Loucy (cell line): ENCODE results near the gene ADAMTS2.

Source experiments
- EZH2phosphoT487 ChIP-seq: fragments of 200-600 bp; IDR thresholded peaks from 2 replicates; pipeline ENCODE4 v1.6.1; 2018; ENCODE audit warnings: antibody characterized with exemption, mild to moderate bottlenecking, moderate library complexity, borderline replicate concordance
- TF ChIP-seq, protein P1 (sequence below): fragments of 200-600 bp; sonication (generic); conservative IDR thresholded peaks from 2 replicates; pipeline ENCODE4 v1.5.1; 2014; ENCODE audit warnings: mild to moderate bottlenecking, antibody characterized with exemption, low read length

DNA sequence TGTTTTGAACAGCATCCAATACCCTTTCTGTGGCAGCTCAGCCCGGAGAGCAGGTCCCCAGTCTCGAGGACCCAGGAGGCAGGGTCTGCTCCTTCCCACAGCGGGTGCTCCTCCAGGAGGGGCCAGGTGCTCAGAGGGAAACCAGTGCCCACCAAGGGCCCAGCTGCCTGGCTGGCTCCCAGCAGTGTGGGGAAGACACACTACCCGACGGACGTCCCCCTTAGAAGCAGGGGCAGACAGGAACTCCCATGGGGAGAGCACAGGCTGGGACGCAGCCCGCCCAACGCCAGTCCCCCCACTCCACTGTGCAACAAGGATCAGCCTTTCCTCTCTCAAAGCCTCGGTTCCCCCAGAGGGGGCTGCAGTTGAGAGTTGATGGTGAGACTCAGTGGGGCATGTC, 57.6 kb downstream of the ADAMTS2 start:
- TF ChIP-seq, protein P1, sequence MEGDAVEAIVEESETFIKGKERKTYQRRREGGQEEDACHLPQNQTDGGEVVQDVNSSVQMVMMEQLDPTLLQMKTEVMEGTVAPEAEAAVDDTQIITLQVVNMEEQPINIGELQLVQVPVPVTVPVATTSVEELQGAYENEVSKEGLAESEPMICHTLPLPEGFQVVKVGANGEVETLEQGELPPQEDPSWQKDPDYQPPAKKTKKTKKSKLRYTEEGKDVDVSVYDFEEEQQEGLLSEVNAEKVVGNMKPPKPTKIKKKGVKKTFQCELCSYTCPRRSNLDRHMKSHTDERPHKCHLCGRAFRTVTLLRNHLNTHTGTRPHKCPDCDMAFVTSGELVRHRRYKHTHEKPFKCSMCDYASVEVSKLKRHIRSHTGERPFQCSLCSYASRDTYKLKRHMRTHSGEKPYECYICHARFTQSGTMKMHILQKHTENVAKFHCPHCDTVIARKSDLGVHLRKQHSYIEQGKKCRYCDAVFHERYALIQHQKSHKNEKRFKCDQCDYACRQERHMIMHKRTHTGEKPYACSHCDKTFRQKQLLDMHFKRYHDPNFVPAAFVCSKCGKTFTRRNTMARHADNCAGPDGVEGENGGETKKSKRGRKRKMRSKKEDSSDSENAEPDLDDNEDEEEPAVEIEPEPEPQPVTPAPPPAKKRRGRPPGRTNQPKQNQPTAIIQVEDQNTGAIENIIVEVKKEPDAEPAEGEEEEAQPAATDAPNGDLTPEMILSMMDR: no peak
- no peak for TF ChIP-seq EZH2phosphoT487
